NCI-H1436 treated with DMSO at 0.1 percent for 48 hours (cell line): ENCODE results near the gene CEP131.

ENCODE experiments used
- DNase-seq: peaks from one replicate; lab custom pipeline; 2025; lab: John Stamatoyannopoulos, UW

Gene CEP131

GRCh38 chr17:81223762-81224130 is 981 bp upstream of the CEP131 start:
- DNase-seq = no peak

DNA sequence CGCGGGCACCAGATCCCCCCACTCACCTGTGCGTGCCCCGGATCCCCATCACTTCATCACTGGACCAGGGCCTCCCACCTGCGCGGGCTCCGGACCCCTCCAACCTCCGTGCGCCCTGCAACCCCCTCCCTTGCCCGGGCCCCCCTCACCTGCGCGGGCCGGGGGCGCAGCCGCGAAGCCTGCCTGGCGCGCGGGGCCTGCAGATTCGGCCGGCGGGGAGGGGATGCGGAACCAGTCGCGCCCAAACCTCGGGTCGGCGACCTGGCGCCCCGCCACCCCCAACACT is 202 bp downstream of the CEP131 start:
- DNase-seq = no peak

DNA sequence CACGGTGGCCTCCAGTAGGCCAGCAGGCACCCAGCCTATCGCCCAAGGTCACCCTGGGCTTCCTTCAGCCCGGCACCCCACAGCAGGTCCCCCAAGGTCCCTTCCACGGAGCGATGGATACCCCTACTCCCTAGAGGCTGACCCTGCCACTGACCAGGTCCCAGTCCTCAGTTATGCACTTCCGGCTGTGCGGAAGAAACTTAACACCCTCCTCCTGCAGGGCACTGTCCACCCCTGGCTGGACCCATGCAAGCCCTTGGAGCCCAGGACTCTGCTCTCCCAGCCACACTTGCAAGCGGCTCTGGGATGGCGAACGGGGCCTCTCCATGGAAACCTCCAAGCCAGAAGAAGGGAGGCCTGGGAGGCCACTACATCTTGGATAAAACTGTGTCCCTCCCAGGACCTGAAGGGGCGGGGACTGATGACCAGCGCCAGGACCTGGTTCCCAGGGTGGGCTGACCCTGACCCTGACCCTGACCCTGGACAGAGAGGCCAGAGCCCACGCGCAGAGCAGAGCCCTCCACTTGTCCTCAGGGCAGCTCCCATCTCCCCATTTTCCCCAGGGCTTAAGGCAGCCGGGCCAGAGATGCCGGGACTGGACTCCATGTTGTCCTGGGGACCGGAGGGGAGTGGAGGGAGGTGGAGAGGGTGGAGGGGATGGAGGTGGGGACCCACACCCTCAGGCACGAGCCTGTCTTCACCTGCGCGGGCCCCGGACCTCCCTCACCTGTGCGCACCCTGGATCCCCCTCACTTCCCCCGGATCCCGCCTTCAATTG is 734 bp downstream of the CEP131 start:
- no peak for DNase-seq

DNA sequence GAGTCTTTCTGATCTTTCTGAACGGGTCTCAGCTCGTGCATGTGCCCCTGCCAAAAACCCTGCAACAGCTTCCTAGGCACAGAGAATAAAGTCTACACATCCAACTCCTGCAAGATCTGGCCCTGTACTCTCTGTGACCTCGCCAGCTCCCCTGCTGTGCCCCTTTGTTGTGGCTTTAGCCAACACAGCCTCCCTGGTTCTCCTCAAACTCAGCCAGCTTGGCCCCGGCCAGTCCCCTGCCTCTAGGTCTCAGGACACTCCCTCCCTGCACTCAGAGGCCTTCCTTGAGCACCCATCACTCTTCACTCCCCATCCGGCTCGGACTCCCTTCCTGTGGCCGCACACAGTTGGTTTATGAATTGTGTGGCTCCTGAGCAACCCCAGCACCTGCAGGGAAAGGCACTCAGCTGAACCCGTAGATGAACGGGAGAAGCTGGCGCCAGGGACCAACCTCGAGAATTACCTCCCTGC is 1.4 kb downstream of the CEP131 start:
- no peak for DNase-seq

- no peak for DNase-seq
Observed at GRCh38 chr17:81219476-81220180, 3.1 kb downstream of the CEP131 start.

GRCh38 chr17:81218991-81219390 is 3.8 kb downstream of the CEP131 start:
- no peak for DNase-seq

DNA sequence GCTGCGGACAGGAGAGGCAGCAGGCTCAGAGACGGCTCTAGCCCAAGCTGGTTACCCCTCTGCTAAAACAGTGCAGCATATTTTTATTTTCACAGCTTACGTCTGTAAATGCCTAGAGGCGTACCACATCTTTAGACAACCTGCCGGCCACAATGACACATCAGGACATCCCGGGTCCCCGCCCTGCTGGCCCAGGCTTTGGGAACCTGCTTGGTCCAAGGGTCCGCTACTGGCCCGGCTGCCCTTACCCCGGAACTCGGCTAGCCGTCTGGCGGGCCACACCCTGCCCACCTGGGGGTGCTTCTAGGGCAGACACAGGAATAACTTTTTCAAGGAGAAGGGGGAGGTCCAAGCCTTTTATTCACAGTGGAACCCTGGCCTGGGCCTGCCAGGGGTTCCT is 4.3 kb downstream of the CEP131 start:
- DNase-seq = no peak

DNA sequence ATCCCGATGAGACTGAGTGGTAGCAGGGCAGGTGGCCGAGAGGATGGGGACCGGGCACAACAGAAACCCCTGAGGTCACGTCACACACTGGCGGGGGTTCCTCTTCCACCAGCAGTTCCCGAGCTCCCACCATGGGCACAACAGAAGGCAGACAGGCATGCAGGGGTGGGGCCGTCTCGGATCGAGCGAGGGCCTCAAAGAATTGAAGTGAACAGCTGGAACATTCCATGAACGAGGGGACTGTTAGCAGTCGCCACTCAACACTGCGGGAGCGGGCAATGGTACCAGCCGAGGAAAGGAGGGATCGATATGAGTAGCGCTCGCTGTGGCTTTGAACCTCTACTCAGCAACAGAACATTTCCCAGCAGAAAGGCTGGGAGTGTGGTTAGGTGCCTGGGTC is 5.3 kb downstream of the CEP131 start:
- no peak for DNase-seq

DNA sequence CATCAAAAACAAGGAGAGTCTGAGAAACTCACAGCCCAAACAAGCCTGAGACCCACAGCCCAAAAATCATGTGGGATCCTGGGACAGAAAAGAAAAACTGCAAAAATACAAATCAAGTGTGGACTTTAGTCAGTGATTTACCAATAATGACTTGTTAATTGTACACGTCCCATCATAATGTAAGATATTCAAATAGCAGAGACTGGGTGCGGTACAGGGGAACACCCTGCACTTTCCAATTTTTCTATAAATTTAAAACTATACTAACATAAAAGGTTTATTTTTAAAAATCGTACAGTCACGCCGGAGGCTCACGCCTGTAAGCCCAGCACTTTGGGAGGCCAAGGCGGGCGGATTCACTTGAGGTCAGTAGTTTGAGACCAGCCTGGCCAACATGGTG is 8.8 kb downstream of the CEP131 start:
- DNase-seq = no peak

DNA sequence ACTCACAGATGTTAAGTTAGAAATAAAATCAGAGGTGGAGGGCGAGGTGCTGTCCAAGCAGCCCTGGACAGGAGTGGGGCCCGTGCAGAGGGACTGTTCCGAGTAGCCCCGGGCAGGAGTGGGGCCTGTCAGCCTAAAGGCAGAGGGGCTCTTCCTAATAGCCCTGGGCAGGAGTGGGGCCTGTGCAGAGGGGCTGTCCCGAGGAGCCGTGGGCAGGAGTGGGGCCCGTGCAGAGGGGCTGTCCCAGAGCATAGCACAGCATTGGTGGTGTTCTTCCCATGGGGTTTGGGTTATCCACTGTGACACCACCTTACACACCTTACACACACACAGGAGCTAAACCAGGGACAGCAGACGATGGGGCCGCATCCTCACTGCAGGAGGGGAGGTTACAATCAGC is 10.4 kb downstream of the CEP131 start:
- no peak for DNase-seq

DNA sequence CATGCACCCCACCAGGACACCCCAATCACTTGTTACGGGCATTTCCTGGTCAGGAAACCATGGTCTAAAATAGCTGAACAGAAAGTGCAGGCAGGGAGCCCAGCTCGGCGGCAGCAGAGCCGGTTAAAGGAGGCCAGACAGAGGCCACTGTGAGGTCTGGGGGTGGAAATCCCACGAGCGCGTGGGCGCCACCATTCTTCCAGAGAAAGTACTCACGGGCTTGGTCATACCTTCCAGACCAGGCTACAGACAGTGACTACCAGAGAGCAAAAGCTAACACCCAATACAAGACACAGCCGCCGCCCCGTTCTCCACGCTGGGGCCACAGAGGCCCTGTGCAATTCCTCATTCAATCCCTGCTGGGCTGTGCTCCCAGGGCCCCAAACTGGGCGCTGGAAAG is 11.9 kb downstream of the CEP131 start:
- DNase-seq = no peak

- DNase-seq = no peak
Observed at GRCh38 chr17:81210466-81210865, 12.3 kb downstream of the CEP131 start.

- no peak for DNase-seq
Observed at GRCh38 chr17:81209141-81209540, 13.6 kb downstream of the CEP131 start.

- DNase-seq = no peak
Observed at GRCh38 chr17:81208651-81209050, 14.1 kb downstream of the CEP131 start.

GRCh38 chr17:81207610-81208581 is 14.9 kb downstream of the CEP131 start:
- DNase-seq = no peak

DNA sequence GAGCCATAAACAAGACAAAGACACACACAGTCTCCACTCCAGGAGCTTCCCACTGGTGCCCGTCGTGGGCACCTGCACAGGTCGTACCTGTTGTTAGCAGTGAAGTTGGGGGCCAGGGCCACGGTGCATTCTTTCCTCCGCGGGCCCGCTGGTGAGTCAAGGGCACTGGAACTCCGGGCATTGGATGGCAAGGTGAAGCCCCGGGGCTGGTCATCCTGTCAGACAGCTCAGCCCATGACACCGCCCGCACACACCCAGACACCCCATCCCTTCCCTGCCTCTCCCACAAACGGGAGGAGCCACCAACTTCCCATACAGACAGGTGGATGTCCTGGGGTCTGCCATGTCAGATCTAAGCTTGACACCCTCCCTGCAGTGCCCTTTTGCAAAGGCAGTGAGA is 16.1 kb downstream of the CEP131 start:
- DNase-seq = no peak

- no peak for DNase-seq
Observed at GRCh38 chr17:81206166-81206565, 16.6 kb downstream of the CEP131 start.

DNA sequence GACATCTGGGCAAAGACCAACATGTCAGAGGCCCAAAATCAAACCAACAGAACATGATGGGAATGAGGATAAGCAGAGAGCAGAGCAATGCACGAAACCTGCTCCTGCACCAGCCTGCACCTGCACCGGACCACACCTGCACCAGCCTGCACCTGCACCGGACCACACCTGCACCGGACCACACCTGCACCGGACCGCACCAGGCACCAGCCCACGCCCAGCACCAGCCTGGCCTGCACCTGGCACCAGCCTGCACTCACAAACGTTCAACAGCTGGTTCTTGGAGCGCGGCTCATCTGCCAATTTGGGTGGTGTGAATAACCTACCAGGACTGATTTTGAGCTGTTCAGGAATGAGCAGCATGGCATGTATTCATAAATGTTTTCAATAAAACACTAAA is 18.2 kb downstream of the CEP131 start:
- DNase-seq = no peak

- DNase-seq = no peak
Observed at GRCh38 chr17:81203136-81203535, 19.6 kb downstream of the CEP131 start.

DNA sequence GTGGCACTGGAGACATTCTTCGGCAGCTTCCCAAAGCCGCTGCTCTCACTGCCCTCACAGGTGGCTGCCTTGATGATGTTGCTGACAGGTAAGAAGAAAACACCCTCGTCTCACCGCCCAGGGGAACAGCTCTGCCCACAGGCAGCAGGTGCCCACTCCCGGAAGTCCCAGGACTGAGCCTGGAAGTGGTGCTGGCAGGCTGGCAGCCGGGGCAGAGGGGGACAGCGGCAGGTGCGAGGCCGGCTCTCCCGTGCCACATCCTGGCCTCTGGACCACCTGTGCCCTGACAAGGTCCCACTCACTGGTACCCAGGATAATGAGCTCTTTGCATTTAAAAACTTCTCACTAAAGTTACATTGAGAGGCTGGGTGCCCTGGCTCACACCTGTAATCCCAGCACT is 20.4 kb downstream of the CEP131 start:
- no peak for DNase-seq

DNA sequence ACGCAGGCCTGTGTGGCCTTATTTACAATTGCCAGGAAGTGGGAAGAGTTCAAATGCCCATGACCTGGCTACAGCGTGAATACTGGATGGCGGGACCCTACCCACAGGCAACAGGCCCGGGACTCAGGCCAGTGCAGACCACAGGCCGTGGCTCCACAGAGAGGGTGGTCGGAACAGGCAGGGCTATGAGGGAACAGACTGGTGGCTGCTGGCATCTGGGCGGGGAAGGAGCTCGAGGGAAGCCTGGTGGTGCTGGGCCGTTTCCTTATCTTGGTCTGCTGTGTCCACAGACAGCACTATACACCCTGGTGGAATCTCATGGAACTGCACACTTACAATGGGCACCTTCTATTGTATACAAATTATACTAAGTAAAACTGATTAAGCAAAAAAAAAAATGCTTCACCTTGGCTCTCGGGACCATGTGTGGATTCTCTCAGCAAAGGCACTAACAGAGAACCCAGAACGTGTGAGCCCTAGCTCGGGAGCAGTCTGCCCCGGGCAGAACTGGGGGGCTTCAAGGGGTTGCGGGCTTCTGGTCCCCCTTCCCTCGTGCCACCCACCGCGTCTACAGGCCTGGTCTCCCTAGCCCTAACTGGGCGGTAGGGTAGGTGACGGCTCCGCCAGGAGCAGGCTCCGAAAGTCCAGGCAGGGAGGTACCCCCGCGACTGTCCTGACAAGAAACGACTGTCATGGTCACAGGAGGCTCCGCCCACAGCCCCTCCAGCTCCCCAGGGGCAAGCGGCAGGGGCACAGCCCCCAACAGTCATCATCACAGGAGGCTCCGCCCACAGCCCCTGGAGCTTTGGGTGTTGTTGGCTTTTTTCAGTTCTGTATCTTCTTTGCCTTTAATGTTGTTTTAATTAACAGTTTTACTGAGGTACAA is 21.8 kb downstream of the CEP131 start:
- DNase-seq = no peak

GRCh38 chr17:81200201-81200600 is 22.6 kb downstream of the CEP131 start:
- DNase-seq = no peak
